ENCODE measurements around the gene MRPL38.

GRCh38 chr17:75945211-75945610, 40.5 kb upstream of the MRPL38 start:
- TF ChIP-seq MAX (IDR thresholded peaks at IDR 0.05) (no peak), POLR2A (IDR thresholded peaks at IDR 0.05; ENCODE audit: borderline replicate concordance, extremely low read depth, insufficient read depth, insufficient read length) (no peak), EZH2 (IDR thresholded peaks at IDR 0.05) (no peak), CTCF (IDR thresholded peaks at IDR 0.05 in 2 of 3, conservative IDR thresholded peaks at IDR 0.05 in 1 of 3; ENCODE audit: borderline replicate concordance in 1 of 3, insufficient read depth in 1 of 3, low read depth in 2 of 3, low read length in 2 of 3) (no peak), EZH2phosphoT487 (IDR thresholded peaks at IDR 0.05; ENCODE audit: borderline replicate concordance) (no peak), SIN3A (IDR thresholded peaks at IDR 0.05; ENCODE audit: low read depth) (no peak), ZBTB33 (IDR thresholded peaks at IDR 0.05; ENCODE audit: extremely low read depth, insufficient replicate concordance, low read length) (no peak), REST (IDR thresholded peaks at IDR 0.05; ENCODE audit: low read depth) (no peak), ATF3 (IDR thresholded peaks at IDR 0.05) (no peak), CBX3 (IDR thresholded peaks at IDR 0.05; ENCODE audit: low read depth) (no peak), EGR1 (IDR thresholded peaks at IDR 0.05; ENCODE audit: low read depth) (no peak), ELF1 (IDR thresholded peaks at IDR 0.05; ENCODE audit: borderline replicate concordance, low read depth) (no peak), POLR2AphosphoS5 (IDR thresholded peaks at IDR 0.05; ENCODE audit: low read depth, low read length) (no peak), YY1 (IDR thresholded peaks at IDR 0.05; ENCODE audit: extremely low read depth, insufficient replicate concordance, low read depth, low read length) (no peak)
